D721Med (cell line): Measurements from ENCODE around the gene STEAP2.
A peak's percentile ranks its signal among the peaks of the same experiment; 100 is the strongest.

Source experiments
- DNase-seq: peaks from one replicate; pipeline ENCODE4 v3.0.0; 2011; ENCODE audit warnings: low spot score; ENCODE audit not compliant: insufficient read length
- FAIRE-seq: peaks from 2 replicates; lab custom pipeline; 2011; peaks lifted over from hg19 to GRCh38; lab: Jason Lieb, UNC
- TF ChIP-seq, protein P1 (sequence below): IDR thresholded peaks from 2 replicates; pipeline ENCODE4 v1.5.1; 2012; ENCODE audit warnings: mild to moderate bottlenecking, control low read depth; ENCODE audit not compliant: insufficient read depth; ENCODE audit errors: missing control alignments

Gene STEAP2

DNA sequence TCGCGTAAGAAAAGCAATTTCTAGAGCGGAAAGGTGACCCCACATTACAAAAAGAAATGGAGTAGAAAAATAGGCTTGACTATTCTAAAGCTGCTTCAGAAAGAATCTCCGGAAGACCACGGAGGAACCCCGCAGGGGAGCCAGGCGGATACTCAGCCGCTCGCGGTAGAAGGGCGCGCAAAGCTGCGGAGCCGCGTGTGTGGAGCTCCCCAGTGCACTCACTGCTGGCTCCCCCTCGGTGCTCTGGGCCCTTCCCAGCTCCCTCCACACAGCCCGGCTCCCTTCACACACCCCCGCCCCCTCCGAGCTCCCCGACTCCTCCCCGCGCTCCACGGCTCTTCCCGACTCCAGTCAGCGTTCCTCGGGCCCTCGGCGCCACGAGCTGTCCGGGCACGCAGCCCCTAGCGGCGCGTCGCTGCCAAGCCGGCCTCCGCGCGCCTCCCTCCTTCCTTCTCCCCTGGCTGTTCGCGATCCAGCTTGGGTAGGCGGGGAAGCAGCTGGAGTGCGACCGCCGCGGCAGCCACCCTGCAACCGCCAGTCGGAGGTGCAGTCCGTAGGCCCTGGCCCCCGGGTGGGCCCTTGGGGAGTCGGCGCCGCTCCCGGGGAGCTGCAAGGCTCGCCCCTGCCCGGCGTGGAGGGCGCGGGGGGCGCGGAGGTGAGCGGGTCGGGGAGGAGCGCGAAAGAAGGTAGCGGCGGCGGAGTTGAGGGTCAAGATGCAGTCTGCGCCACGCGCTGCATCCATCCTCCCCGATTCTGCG is at the start of gene STEAP2:
Gene STEAP2, plus strand, starts transcription at position 350 of the 758 bp plus-strand sequence. CDS start 13,343 bp downstream, outside the sequence.
- TF ChIP-seq, protein P1, sequence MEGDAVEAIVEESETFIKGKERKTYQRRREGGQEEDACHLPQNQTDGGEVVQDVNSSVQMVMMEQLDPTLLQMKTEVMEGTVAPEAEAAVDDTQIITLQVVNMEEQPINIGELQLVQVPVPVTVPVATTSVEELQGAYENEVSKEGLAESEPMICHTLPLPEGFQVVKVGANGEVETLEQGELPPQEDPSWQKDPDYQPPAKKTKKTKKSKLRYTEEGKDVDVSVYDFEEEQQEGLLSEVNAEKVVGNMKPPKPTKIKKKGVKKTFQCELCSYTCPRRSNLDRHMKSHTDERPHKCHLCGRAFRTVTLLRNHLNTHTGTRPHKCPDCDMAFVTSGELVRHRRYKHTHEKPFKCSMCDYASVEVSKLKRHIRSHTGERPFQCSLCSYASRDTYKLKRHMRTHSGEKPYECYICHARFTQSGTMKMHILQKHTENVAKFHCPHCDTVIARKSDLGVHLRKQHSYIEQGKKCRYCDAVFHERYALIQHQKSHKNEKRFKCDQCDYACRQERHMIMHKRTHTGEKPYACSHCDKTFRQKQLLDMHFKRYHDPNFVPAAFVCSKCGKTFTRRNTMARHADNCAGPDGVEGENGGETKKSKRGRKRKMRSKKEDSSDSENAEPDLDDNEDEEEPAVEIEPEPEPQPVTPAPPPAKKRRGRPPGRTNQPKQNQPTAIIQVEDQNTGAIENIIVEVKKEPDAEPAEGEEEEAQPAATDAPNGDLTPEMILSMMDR, result peak; percentile 37
- FAIRE-seq, result no peak
- peak; percentile 40 for DNase-seq

DNA sequence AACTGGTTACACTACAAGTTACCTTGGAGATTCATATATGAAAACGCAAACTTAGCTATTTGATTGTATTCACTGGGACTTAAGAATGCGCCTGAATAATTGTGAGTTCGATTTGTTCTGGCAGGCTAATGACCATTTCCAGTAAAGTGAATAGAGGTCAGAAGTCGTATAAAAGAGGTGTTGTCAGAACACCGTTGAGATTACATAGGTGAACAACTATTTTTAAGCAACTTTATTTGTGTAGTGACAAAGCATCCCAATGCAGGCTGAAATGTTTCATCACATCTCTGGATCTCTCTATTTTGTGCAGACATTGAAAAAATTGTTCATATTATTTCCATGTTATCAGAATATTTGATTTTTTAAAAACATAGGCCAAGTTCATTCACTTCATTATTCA is 48.0 kb upstream of the STEAP2 start:
- no peak for DNase-seq
- TF ChIP-seq, protein P1, result no peak
- FAIRE-seq, result no peak

GRCh38 chr7:90165724-90166123 is 45.8 kb upstream of the STEAP2 start:
- TF ChIP-seq, protein P1, result no peak
- FAIRE-seq (no peak), DNase-seq (no peak)

- TF ChIP-seq, protein P1, result no peak
- FAIRE-seq, result no peak
- no peak for DNase-seq
These were observed 45.4 kb upstream of the STEAP2 start for GRCh38 chr7:90166153-90166552.

GRCh38 chr7:90167361-90167760 is 44.2 kb upstream of the STEAP2 start:
- DNase-seq, result no peak
- FAIRE-seq, result no peak
- TF ChIP-seq, protein P1, result no peak

- FAIRE-seq (no peak), DNase-seq (no peak)
- TF ChIP-seq, protein P1, result no peak
These were observed 41.6 kb upstream of the STEAP2 start for GRCh38 chr7:90169891-90170290.

GRCh38 chr7:90172121-90172520 is 39.4 kb upstream of the STEAP2 start:
- TF ChIP-seq, protein P1, result no peak
- no peak for DNase-seq
- FAIRE-seq, result no peak
